NT2/D1 (cell line): ENCODE results near the gene NF1.
A peak's percentile ranks its signal among the peaks of the same experiment; 100 is the strongest.

ENCODE experiments used
- DNase-seq: peaks from one replicate; pipeline ENCODE4 v3.0.0-alpha.2; 2011; ENCODE audit warnings: low read depth, low spot score
- H3K27me3 ChIP-seq: 2 replicates; pipeline ENCODE4 v1.6.0; 2011; ENCODE audit warnings: mild to moderate bottlenecking; ENCODE audit not compliant: insufficient read length, insufficient read depth
- H3K36me3 ChIP-seq: 2 replicates; pipeline ENCODE4 v1.6.1; 2011; ENCODE audit warnings: mild to moderate bottlenecking, low read length, mixed read lengths; ENCODE audit not compliant: insufficient read depth, insufficient read length
- H3K4me1 ChIP-seq: 2 replicates; pipeline ENCODE4 v1.5.1; 2011; ENCODE audit not compliant: insufficient read depth, insufficient read length
- H3K4me3 ChIP-seq: 2 replicates; pipeline ENCODE4 v1.5.1; 2011; ENCODE audit warnings: low read depth; ENCODE audit not compliant: insufficient read length
- H3K9ac ChIP-seq: 2 replicates; pipeline ENCODE4 v1.6.0; 2011; ENCODE audit warnings: low read depth; ENCODE audit not compliant: insufficient read length
- H3K9me3 ChIP-seq: 2 replicates; pipeline ENCODE4 v1.5.1; 2011; ENCODE audit warnings: mild to moderate bottlenecking, low read length; ENCODE audit not compliant: insufficient read depth
- SUZ12 ChIP-seq: IDR thresholded peaks from 2 replicates; pipeline ENCODE4 v1.6.1; 2011; ENCODE audit not compliant: insufficient read length, insufficient read depth; ENCODE audit errors: extremely low read depth
- YY1 ChIP-seq: IDR thresholded peaks from 2 replicates; pipeline ENCODE4 v1.6.1; 2011; ENCODE audit not compliant: insufficient read length, insufficient read depth
- ZNF274 ChIP-seq: IDR thresholded peaks from 2 replicates; pipeline ENCODE4 v1.6.1; 2011; ENCODE audit warnings: mild to moderate bottlenecking, low read depth, low read length

The NF1 gene

DNA sequence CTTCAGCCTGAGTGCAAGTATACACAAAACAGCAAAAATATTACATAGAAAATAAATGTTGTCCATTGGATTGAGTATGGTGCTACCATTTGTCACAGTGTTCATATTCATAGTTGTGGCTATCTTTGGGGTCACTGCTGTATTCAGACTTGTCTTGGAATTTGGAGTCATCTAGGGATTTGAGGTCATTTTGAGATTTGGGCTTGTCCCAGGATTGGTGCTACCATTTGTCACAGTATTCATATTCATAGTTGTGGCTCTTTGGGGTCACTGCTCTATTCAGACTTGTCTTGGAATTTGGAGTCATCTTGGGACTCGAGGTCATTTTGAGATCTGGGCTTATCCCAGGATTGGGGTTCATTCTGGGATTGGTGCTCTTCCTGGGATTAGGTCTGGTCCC is 177.5 kb downstream of the NF1 start:
- Histone ChIP-seq H3K9ac (no peak overlapping the region), H3K36me3 (peaks cover 10% of the 10 kb centered on the region), H3K4me1 (no peaks in the 10 kb centered on the region), H3K9me3 (no peaks in the 10 kb centered on the region), H3K4me3 (no peak overlapping the region), H3K27me3 (no peaks in the 10 kb centered on the region)
- no peak for DNase-seq
- TF ChIP-seq YY1 (no peak), ZNF274 (no peak), SUZ12 (no peak)

GRCh38 chr17:31272803-31273202 is 178.0 kb downstream of the NF1 start:
- Histone ChIP-seq H3K9ac (no peak overlapping the region), H3K36me3 (peaks cover 9% of the 10 kb centered on the region)

GRCh38 chr17:31273516-31273915 is 178.7 kb downstream of the NF1 start:
- Histone ChIP-seq H3K27me3 (no peaks in the 10 kb centered on the region), H3K4me3 (no peak overlapping the region), H3K36me3 (peaks cover 9% of the 10 kb centered on the region), H3K9me3 (no peaks in the 10 kb centered on the region), H3K4me1 (no peaks in the 10 kb centered on the region), H3K9ac (no peak overlapping the region)
- no peak for TF ChIP-seq ZNF274
- TF ChIP-seq YY1, result no peak
- no peak for TF ChIP-seq SUZ12
- no peak for DNase-seq

More at GRCh38 chr17:31272803-31273202, 178.0 kb downstream of the NF1 start:
- Histone ChIP-seq H3K27me3 (no peaks in the 10 kb centered on the region), H3K4me1 (no peaks in the 10 kb centered on the region), H3K4me3 (no peak overlapping the region), H3K9me3 (no peaks in the 10 kb centered on the region)
- no peak for DNase-seq
- no peak for TF ChIP-seq ZNF274
- no peak for TF ChIP-seq SUZ12
- no peak for TF ChIP-seq YY1

- Histone ChIP-seq H3K4me3 (no peak overlapping the region), H3K27me3 (no peaks in the 10 kb centered on the region), H3K4me1 (no peaks in the 10 kb centered on the region), H3K9ac (no peak overlapping the region), H3K9me3 (no peaks in the 10 kb centered on the region), H3K36me3 (peaks cover 9% of the 10 kb centered on the region)
- no peak for DNase-seq
- TF ChIP-seq ZNF274 (no peak), YY1 (no peak), SUZ12 (no peak)
These were observed 179.5 kb downstream of the NF1 start for GRCh38 chr17:31274252-31274651.

DNA sequence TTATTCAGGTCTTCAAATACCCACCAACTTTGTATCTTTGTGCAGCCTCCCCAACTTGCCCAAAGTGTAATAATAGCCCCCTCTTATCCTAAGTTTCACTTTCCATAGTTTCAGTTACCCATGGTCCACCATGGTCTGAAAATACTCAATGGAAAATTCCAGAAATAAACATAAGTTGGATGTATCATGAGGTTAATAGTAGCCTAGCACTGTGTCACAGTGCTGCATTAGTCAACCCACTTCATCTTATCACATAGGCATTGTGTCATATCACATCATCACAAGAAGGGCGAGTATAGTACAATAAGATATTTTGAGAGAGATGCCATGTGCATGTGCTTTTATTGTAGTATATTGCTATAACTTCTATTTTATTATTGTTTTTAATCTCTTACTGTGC is 180.3 kb downstream of the NF1 start:
- Histone ChIP-seq H3K9ac (no peak overlapping the region), H3K9me3 (no peaks in the 10 kb centered on the region), H3K36me3 (peaks cover 9% of the 10 kb centered on the region), H3K4me1 (no peaks in the 10 kb centered on the region), H3K27me3 (no peaks in the 10 kb centered on the region), H3K4me3 (no peak overlapping the region)
- TF ChIP-seq SUZ12 (no peak), ZNF274 (no peak), YY1 (no peak)
- no peak for DNase-seq

DNA sequence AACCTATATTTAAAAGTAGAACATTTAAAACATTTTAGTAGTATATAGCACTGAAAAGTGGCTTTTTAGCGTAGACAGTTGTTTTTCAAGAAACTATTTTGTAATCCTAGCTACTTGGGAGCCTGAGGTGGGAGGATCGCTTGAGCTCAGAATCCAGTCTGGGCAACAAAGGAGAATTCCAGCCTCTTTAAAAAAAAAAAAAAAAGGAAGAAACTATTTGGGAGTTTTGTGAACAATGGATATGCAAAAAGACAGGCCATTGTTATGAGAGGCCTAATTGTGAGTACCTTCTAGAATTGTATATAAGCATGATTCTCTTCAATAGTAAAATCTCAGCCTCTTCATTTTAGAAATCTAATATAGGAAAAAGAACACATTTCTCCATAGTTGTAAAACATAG is 184.6 kb downstream of the NF1 start:
- H3K36me3 ChIP-seq, result peaks cover 7% of the 10 kb centered on the region
- DNase-seq, result peak; percentile 32
- H3K9ac ChIP-seq, result no peak overlapping the region
- no peaks in the 10 kb centered on the region for H3K27me3 ChIP-seq
- no peaks in the 10 kb centered on the region for H3K9me3 ChIP-seq
- no peaks in the 10 kb centered on the region for H3K4me1 ChIP-seq
- no peak for TF ChIP-seq ZNF274
- no peak for TF ChIP-seq SUZ12
- no peak for TF ChIP-seq YY1
- H3K4me3 ChIP-seq, result no peak overlapping the region

DNA sequence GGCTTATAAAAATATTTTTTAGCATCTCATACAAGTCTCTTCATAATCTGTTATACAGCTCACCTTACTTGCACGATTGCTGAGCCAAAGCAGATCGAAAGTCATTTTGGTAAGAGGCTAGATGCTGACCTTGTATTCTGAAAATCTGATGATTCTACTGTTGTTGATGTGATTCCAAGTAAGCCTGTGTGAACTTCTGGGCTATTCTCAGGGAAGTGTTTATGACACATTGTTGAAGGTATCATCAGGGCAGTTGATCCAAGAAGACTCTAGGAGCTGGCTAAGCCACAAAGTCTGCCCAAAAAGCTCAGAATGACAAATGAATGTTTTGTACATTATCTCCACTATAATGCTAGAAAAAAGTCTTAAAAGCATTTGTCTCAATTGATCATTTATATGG is 186.3 kb downstream of the NF1 start:
- no peak overlapping the region for H3K9ac ChIP-seq
- no peaks in the 10 kb centered on the region for H3K9me3 ChIP-seq
- H3K4me1 ChIP-seq, result no peaks in the 10 kb centered on the region
- no peak for DNase-seq
- no peak overlapping the region for H3K4me3 ChIP-seq
- H3K36me3 ChIP-seq, result peaks cover 7% of the 10 kb centered on the region
- H3K27me3 ChIP-seq, result no peaks in the 10 kb centered on the region
- TF ChIP-seq SUZ12, result no peak
- TF ChIP-seq YY1, result no peak
- no peak for TF ChIP-seq ZNF274
